GM21825 (cell line): ENCODE data around the gene PAK4.

ENCODE experiments used
- ATAC-seq: cut with Tn5 transposase; IDR thresholded peaks from one replicate; pipeline ENCODE4 v1.9.1; 2021; ENCODE audit warnings: mild to moderate bottlenecking, moderate library complexity; ENCODE audit not compliant: unreplicated experiment

The PAK4 gene

GRCh38 chr19:39162441-39163043, 37.0 kb downstream of the PAK4 start:
- no peak for ATAC-seq

GRCh38 chr19:39163621-39164020, 38.0 kb downstream of the PAK4 start:
- ATAC-seq: no peak

- no peak for ATAC-seq
Observed at GRCh38 chr19:39164289-39164688, 38.7 kb downstream of the PAK4 start.

- ATAC-seq: no peak
Observed at GRCh38 chr19:39165857-39166256, 40.3 kb downstream of the PAK4 start.

GRCh38 chr19:39166571-39167391, 41.2 kb downstream of the PAK4 start:
- no peak for ATAC-seq

GRCh38 chr19:39167461-39168257, 42.1 kb downstream of the PAK4 start:
- no peak for ATAC-seq

GRCh38 chr19:39168258-39169142, 42.9 kb downstream of the PAK4 start:
- no peak for ATAC-seq

- no peak for ATAC-seq
Observed at GRCh38 chr19:39169143-39169810, 43.7 kb downstream of the PAK4 start.

- ATAC-seq: no peak
Observed at GRCh38 chr19:39170386-39171231, 45.0 kb downstream of the PAK4 start.

GRCh38 chr19:39171479-39172465, 46.2 kb downstream of the PAK4 start:
- ATAC-seq: no peak

- ATAC-seq: no peak
Observed at GRCh38 chr19:39172700-39173501, 47.3 kb downstream of the PAK4 start.

- ATAC-seq: no peak
Observed at GRCh38 chr19:39173502-39173991, 48.0 kb downstream of the PAK4 start.

GRCh38 chr19:39174142-39174541, 48.6 kb downstream of the PAK4 start:
- no peak for ATAC-seq

GRCh38 chr19:39174558-39175544, 49.3 kb downstream of the PAK4 start:
- no peak for ATAC-seq

GRCh38 chr19:39175564-39175963, 50.0 kb downstream of the PAK4 start:
- no peak for ATAC-seq
